Gastrocnemius medialis (tissue), 4 donors: ENCODE data around the gene TFAP2C. TPM values are rescaled to one million over a fixed set of nuclear protein-coding genes. Genes with fewer than 3 reads are reported as not detected.

Experiments
- ATAC-seq, 2 donors: fragments of 150-250 bp; one replicate each; pipeline ENCODE4 v1.9.1; 2016
- DNase-seq, 2 donors: peaks; one replicate each; pipeline ENCODE4 v3.0.0-alpha.2; 2019
- H3K27ac ChIP-seq, 4 donors: fragments of 200-600 bp; sonication (generic); 1 replicate in 1 of 4; 2 replicates in 3 of 4; pipeline ENCODE4 v1.5.1; 2016 to 2018; ENCODE audit warnings: mild to moderate bottlenecking in 2 of 4, moderate library complexity in 1 of 4
- H3K27me3 ChIP-seq, 3 donors: fragments of 200-600 bp; sonication (generic) in 2 of 3; 1 replicate in 1 of 3; 2 replicates in 2 of 3; pipeline versions ENCODE4 v1.5.1 to v1.6.0; 2016 to 2019; ENCODE audit warnings: mild to moderate bottlenecking in 1 of 3, moderate library complexity in 1 of 3
- H3K36me3 ChIP-seq, 2 donors: fragments of 200-600 bp; sonication (generic) in 1 of 2; one replicate each; pipeline ENCODE4 v1.5.1; 2017 to 2018
- H3K4me1 ChIP-seq, 2 donors: fragments of 200-600 bp; sonication (generic) in 1 of 2; one replicate each; pipeline ENCODE4 v1.5.1; 2016 to 2017; ENCODE audit warnings: mild to moderate bottlenecking in 2 of 2
- H3K4me3 ChIP-seq, 4 donors: fragments of 200-600 bp; sonication (generic) in 3 of 4; 1 replicate in 1 of 4; 2 replicates in 3 of 4; pipeline ENCODE4 v1.5.1; 2016 to 2019; ENCODE audit warnings: mild to moderate bottlenecking in 2 of 4
- H3K9me3 ChIP-seq, 3 donors: fragments of 200-600 bp; sonication (generic) in 2 of 3; 1 replicate in 1 of 3; 2 replicates in 2 of 3; pipeline ENCODE4 v1.5.1; 2016 to 2019
- POLR2A ChIP-seq, 2 donors: fragments of 450-650 bp; IDR thresholded peaks; one replicate each; pipeline ENCODE4 v1.6.1; 2017; ENCODE audit warnings: antibody characterized with exemption in 2 of 2, mild to moderate bottlenecking in 2 of 2, moderate library complexity in 2 of 2
- in situ Hi-C, 4 donors: fragments of 200-750 bp; cut with MboI; loops; one replicate each; pipeline versions ENCODE4 v1.15.0 to v1.8.0; 2017; ENCODE audit warnings: low sequenced_read_pairs in 4 of 4
- intact Hi-C: fragments of 100-400 bp; cut with DNase I; formaldehyde crosslinking; loops from one replicate; pipeline ENCODE4 v1.15.1; 2023; ENCODE audit warnings: low total_unique reads
- total RNA-seq, 4 donors: library from RNA; depleted of rRNA; stranded (reverse); fragments of >200 nt; gene quantifications; one replicate each; pipeline versions ENCODE4 v1.1.0 to v1.2.3, GENCODE V29; 2016
- TF ChIP-seq, protein P1 (sequence below), 5 experiments: fragments of 450-650 bp in 3 of 5; fragments of 200-600 bp in 2 of 5; sonication (generic) in 2 of 5; IDR thresholded peaks in 4 of 5; conservative IDR thresholded peaks in 1 of 5; 1 replicate in 4 of 5; 2 replicates in 1 of 5; pipeline ENCODE4 v1.5.1; 2016 to 2019; ENCODE audit warnings: antibody characterized with exemption in 5 of 5, mild to moderate bottlenecking in 3 of 5, moderate library complexity in 3 of 5

TFAP2C gene
- total RNA-seq, 4 donors from 2014 or later = 0.11 to 0.13 TPM; not detected in 2

DNA sequence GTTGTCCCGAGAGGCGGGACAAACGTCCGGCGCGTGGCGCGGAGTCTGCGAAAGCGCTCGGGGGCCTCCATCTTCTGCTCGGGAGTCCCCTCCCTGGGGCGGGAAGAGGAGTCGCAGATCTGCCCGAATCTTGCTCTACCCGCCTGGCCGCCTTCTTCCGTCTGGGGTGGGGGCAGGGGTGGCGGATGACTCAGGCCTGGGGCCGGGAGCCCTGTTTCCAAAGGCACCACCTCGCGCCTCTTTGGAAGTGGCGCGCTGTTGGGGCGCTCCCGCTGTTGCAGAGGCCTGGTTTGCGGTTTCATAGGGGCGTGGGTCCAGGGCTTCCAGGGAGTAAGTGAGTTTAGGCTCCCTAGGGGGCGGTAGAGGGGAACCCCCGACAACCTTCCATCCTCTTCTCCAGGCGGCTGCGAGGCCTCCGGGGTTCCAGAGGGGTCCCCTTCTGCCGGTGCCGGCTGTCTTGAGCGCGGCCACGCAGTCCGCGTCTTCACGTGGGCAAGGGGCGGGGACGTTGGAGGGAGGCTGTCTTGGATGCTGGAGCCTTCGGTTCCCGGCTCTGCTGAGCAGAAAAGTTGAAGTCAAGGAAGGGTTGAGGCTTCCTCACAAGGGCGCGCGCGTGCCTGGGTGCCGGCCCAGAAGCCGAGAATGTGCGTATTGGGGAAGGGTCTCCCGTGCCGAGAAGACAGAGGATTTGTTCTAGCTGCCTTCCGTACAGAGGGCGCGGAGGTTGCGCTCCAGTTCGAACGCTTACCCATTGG, 2.6 kb upstream of the TFAP2C start:
- peak overlapping the region in 1 of 4 donors; percentile 10 for H3K4me3 ChIP-seq
- DNase-seq = no peak
- intact Hi-C loops = no loop called here
- no peak overlapping the region for H3K27ac ChIP-seq
- H3K36me3 ChIP-seq = no peaks in the 10 kb centered on the region
- in situ Hi-C loops = no loop called here
- TF ChIP-seq, protein P1, sequence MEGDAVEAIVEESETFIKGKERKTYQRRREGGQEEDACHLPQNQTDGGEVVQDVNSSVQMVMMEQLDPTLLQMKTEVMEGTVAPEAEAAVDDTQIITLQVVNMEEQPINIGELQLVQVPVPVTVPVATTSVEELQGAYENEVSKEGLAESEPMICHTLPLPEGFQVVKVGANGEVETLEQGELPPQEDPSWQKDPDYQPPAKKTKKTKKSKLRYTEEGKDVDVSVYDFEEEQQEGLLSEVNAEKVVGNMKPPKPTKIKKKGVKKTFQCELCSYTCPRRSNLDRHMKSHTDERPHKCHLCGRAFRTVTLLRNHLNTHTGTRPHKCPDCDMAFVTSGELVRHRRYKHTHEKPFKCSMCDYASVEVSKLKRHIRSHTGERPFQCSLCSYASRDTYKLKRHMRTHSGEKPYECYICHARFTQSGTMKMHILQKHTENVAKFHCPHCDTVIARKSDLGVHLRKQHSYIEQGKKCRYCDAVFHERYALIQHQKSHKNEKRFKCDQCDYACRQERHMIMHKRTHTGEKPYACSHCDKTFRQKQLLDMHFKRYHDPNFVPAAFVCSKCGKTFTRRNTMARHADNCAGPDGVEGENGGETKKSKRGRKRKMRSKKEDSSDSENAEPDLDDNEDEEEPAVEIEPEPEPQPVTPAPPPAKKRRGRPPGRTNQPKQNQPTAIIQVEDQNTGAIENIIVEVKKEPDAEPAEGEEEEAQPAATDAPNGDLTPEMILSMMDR (IDR thresholded peaks at IDR 0.05 in 4 of 5, conservative IDR thresholded peaks at IDR 0.05 in 1 of 5) = no peak
- no peak for TF ChIP-seq POLR2A (IDR thresholded peaks at IDR 0.05)
- no peak for ATAC-seq
- H3K4me1 ChIP-seq = peaks cover 8 to 14% of the 10 kb centered on the region in 2 donors
- H3K27me3 ChIP-seq = peaks cover 73% of the 10 kb centered on the region in 3 donors
- H3K9me3 ChIP-seq = no peaks in the 10 kb centered on the region

DNA sequence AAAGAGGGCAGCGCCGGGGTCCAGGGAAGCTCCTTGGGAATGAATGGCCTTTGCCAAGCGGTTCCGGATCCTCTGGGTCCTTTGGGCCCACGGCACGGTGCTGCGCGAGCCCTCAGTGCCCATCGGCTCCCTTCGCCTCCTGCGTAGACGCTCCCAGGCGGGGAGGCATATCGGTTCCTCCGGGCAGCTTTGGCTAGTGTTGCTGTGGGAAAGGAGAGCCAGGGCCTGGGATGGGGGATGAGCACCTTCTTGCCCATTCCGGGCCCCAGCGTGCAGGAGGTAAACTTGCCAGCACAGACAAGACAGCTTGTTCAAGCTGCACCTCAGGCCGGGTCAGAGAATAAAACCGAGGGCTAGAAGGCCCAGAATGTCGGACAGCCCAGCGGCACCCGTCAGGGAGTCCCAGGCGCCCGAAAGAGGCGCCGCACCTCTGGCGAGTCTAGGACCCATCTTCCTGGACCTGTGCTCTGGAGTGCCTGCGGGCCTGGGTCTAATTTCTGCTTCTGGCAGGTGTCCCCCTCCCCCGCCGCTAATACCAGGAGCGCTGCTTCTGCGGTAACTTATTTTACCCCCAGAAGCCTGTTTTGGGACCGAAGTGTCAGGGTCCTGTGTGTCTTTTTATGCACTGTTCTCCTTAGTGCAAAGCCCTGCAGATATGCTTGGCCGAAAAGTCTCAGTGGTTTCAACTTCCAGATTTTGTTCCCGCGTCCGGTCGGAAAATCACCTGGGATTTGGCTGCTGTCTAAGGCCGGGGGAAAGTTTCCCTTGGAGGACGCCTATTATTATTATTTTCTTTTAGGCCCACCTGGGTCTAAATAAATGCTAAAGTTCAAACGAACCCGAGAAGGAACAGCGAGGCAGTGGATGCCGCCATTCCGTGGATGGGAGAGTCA, 1.7 kb upstream of the TFAP2C start:
- no peak overlapping the region for H3K27ac ChIP-seq
- in situ Hi-C loops = no loop called here
- intact Hi-C loops = no loop called here
- no peak for TF ChIP-seq POLR2A (IDR thresholded peaks at IDR 0.05)
- ATAC-seq = no peak
- H3K27me3 ChIP-seq = peaks cover 76 to 81% (median 78%) of the 10 kb centered on the region in 3 donors
- no peaks in the 10 kb centered on the region for H3K36me3 ChIP-seq
- no peak for DNase-seq
- H3K4me3 ChIP-seq = peak overlapping the region in 1 of 4 donors; percentile 44
- no peaks in the 10 kb centered on the region for H3K9me3 ChIP-seq
- peaks cover 8 to 14% of the 10 kb centered on the region in 2 donors for H3K4me1 ChIP-seq

DNA sequence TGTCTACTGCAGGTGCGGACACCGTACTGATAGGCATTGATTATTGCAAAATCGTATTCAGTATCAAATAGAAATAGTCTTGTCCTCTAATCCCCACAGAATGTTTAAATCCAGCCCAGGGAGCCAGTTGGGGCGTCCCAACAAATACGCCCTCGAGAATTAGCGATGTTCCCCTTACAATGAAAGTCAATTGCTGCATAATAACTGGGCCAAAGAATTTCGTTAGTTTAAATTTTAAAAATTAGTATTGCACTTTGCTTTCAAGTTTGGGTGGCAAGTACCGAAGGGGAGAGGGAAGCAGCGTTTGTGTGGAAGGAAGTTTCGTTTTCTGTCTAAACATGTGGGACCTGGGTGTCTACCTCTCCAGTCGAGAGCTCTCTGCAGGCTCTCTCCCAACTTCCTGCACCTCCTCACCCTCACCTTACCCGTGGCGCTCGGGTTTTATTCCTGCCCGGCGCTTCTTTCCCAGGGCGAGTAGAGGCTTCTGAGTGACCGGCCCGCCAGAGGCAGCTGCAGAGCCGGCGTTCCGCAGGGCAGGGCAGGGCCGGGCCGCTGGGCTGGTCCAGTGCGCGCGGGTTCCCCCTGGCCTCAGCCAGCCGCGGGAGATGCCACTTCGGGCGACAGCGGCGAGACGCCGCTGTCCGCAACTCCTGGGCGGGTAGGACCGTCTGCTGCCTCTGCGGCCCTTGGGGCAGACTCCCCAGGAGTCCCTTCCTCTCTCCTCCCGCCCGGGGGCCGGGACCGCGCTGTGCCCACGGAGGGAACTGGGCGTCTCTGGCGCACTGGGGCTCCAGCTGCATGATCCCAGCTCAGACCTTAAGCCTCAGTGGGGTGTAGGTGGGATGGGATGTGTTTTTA, 862 bp upstream of the TFAP2C start:
- Histone ChIP-seq H3K36me3 (no peaks in the 10 kb centered on the region), H3K27ac (no peak overlapping the region), H3K4me1 (peaks cover 8 to 14% of the 10 kb centered on the region in 2 donors), H3K27me3 (peaks cover 77 to 87% (median 85%) of the 10 kb centered on the region in 3 donors), H3K4me3 (peak overlapping the region in 3 of 4 donors; percentile 44 to 48 (median 46)), H3K9me3 (no peaks in the 10 kb centered on the region)
- ATAC-seq (no peak), DNase-seq (no peak)
- in situ Hi-C loops (no loop called here), intact Hi-C loops (no loop called here)
- TF ChIP-seq, protein P1 (IDR thresholded peaks at IDR 0.05 in 4 of 5, conservative IDR thresholded peaks at IDR 0.05 in 1 of 5) = no peak
- no peak for TF ChIP-seq POLR2A (IDR thresholded peaks at IDR 0.05)

DNA sequence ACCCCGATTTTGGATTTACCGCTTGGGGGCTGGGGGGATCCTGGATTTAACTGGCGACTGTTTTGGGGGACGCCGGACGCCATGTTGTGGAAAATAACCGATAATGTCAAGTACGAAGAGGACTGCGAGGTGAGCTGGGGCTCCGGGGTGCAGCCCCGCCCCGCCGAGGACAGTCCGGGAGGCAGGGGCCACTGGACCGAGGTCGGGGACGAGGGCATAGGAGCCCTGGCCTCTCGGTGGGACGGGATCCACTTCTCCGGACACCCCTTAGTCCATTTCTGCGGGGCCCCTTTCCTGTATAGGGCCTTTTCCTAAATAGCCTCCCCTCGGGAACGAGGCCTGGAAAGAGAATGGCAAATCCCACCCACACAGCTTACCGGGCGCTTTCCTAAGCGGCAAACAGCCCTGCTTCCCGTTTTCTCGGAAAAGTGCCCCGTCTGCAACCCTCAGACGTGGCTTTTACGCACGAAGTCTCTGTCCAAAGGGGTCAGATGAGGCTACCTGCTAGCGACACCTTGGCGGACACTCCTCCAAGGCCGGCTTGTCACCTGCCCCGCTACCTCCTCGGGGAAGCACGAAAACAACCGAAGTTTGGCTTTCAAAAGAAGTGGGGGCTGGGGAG, 469 bp downstream of the TFAP2C start:
- Histone ChIP-seq H3K36me3 (no peaks in the 10 kb centered on the region), H3K4me3 (peak overlapping the region; percentile 38 to 48 (median 46)), H3K27ac (no peak overlapping the region), H3K4me1 (peaks cover 8 to 14% of the 10 kb centered on the region in 2 donors), H3K27me3 (peaks cover 81 to 96% (median 83%) of the 10 kb centered on the region in 3 donors), H3K9me3 (no peaks in the 10 kb centered on the region)
- TF ChIP-seq, protein P1 (IDR thresholded peaks at IDR 0.05 in 4 of 5, conservative IDR thresholded peaks at IDR 0.05 in 1 of 5) = no peak
- no peak for TF ChIP-seq POLR2A (IDR thresholded peaks at IDR 0.05)
- DNase-seq (no peak), ATAC-seq (no peak)
- intact Hi-C loops (no loop called here), in situ Hi-C loops (no loop called here)
